ENCODE results near the gene DDX54.

DNA sequence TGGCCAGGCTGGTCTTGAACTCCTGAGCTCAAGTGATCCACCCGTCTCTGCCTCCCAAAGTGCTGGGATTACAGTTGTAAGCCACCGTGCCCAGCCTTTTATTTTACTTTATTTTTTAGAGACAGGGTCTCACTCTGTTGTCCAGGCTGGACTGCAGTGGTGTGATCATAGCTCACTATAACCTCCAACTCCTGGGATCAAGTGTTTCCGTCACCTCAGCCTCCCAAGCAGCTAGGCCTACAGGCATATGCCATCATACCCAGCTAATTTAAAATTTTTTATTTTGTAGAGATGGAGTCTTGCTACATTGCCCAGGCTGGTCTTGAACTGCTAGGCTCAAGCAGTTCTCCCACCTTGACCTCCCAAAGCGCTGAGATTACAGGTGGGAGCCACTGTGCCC lies 39.7 kb upstream of the DDX54 start:
- TF ChIP-seq, protein P1, sequence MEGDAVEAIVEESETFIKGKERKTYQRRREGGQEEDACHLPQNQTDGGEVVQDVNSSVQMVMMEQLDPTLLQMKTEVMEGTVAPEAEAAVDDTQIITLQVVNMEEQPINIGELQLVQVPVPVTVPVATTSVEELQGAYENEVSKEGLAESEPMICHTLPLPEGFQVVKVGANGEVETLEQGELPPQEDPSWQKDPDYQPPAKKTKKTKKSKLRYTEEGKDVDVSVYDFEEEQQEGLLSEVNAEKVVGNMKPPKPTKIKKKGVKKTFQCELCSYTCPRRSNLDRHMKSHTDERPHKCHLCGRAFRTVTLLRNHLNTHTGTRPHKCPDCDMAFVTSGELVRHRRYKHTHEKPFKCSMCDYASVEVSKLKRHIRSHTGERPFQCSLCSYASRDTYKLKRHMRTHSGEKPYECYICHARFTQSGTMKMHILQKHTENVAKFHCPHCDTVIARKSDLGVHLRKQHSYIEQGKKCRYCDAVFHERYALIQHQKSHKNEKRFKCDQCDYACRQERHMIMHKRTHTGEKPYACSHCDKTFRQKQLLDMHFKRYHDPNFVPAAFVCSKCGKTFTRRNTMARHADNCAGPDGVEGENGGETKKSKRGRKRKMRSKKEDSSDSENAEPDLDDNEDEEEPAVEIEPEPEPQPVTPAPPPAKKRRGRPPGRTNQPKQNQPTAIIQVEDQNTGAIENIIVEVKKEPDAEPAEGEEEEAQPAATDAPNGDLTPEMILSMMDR (IDR thresholded peaks at IDR 0.05) = no peak
- TF ChIP-seq POLR2A (IDR thresholded peaks at IDR 0.05) = no peak

All from adrenal gland (tissue), 5 donors.